DMS79 treated with DMSO at 0.1 percent for 48 hours (cell line): ENCODE results near the gene UBE2E3.

Source experiments
- DNase-seq: peaks from one replicate; lab custom pipeline; 2025; lab: John Stamatoyannopoulos, UW

UBE2E3 gene

GRCh38 chr2:180978903-180979748 is 1.3 kb upstream of the UBE2E3 start:
- DNase-seq: no peak

DNA sequence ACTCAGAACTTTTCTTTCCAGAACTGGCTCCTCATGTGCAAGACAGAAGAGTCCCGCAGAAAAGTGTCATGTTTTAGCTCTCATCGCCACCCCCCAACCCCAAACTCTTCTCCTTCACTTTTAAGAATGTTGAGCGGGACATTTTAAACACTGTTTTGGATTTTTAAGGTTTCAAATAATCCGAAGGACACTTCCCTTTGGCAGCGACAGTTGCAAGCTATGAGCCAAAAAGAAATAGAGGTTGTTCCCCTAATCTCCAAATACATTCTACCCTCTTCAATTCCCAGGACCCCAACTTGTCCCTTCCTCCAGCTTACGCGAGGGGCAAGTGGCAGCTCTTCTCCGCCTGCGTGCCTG is 678 bp upstream of the UBE2E3 start:
- DNase-seq: no peak

DNA sequence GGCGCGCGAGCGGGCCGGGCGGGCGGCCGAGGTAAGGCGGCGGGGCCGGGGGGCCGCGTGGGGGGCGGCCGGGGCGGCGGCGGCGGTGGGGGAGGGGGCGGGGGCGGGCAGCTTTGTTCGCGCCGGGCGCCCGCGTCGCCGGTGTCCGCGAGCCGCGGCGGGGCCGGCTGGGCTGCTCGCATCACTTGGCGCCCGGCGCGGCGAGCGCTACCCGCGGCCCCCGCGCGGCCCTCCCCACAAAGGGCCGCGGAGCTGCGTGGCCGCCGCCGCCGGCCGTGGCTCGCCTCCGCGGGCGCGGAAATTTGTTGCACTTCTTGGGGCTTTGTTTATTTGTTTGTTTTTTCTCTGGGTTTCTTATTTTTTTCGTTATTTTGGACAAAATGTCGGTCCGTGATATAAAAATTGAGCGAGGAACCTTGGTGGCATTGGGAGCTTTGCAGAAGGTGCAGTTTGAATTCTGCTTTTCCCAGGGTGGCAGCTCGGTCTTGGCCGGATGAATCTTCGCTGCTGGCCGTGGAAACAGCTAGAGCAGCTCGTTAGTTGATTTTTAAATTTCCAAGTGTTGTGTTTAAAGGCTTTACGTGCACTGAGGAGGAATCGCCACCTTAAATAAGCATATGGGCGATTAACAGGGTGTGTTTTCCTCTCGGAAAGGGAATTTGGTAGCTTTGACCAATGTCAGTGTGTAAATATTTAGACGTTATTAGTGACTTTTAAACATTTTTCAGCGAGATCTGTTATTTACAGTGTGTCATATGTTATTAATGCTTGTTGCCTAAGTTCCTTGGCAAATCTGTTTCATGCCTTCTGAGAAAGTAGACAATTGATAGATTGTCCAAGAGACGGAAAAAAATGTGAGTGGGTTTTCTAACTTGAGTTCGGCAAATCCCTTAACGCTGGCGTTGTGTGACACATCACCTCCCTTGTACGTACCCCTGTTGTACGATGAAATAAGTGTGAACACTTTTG is 822 bp downstream of the UBE2E3 start:
- DNase-seq: peak; percentile 40

- DNase-seq: peak; percentile 86
These were observed 3.2 kb downstream of the UBE2E3 start for GRCh38 chr2:180983468-180984242.

GRCh38 chr2:180985771-180986395 is 5.5 kb downstream of the UBE2E3 start:
- peak; percentile 29 for DNase-seq

GRCh38 chr2:180987146-180987545 is 6.7 kb downstream of the UBE2E3 start:
- no peak for DNase-seq

DNA sequence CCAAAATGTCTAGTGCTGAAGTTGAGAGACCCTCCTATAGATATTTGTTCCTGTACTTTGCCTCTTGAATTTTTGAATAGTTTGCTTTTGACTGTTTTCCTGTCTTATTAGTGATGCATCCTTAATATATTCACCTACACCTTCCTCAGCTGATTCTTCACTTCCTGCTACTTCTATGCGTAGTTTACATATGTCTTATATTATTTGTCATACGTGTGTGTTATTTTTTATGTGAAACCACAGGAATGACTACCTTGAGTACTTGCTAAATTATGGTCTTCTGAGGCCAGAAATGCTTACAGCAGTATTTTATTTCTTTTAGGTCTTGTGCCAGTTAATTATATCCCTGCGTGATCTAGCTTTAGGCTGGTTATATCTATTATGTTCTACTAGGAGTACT is 9.9 kb downstream of the UBE2E3 start:
- no peak for DNase-seq

DNA sequence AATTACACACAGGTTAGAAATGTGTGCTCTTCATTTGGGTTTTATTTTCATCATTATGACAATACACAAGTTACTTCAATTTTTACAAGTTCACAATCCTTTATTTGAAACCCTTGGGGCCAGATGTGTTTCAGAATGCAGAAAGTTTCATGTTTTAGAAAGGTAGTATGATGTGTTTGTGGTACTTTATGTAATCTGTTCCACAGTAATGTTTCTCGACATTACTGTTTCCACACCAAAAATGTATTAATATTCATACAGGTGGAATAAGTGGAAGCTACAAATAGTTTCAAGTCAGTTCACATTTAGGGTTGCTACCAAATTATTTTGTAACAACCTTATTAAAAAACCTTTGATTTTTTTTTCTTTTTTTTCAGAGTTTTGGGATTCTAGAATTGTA is 10.4 kb downstream of the UBE2E3 start:
- DNase-seq: no peak

DNA sequence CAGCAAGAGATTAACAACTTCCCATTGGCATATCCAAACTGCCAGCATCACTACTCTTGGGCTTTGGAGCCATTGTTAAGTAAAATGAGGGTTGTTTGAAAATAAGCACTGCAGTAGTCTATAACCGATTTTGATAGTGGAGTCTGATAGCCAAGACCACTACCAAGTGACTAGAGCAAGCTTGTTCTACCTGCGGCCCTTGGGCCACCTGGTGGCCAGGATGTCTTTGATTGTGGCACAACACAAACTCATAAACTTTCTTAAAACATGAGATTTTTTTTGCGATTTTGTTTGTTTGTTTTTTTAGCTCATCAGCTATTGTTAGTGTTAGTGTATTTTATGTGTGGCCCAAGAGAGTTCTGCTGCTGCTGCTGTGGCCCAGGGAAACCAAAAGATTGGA is 11.0 kb downstream of the UBE2E3 start:
- DNase-seq: no peak

GRCh38 chr2:180991820-180992219 is 11.4 kb downstream of the UBE2E3 start:
- no peak for DNase-seq

- no peak for DNase-seq
These were observed 12.6 kb downstream of the UBE2E3 start for GRCh38 chr2:180992994-180993393.

DNA sequence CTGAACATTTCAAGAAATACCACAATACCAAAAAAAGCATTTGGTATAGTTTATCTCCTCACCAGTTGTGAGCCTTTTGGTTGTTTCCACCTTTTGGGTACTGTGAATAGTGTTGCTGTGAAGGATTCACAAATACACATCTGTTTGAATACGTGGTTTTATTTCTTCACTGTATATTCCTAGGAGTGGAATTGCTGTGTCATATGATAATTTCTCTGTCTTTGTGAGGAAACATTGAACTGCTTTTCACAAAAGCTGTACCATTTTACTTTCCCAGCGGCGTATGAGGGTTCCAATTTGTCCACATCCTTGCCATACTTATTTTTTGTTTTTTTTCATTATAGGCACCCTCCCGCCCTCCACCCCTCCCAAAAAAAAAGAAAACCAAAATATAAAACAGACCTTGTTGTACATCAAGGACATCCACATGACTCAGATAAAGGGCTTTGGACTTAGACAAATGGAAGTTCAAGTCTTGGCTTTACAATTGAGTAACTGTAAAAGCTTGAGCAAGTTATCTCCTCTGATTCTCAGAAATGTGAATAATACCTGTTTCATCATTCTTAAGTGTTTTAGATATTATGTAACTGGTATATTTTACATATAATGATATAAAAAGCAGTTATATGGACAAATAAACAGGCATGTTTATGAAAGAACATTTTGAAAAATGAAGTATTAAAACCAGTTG is 19.0 kb downstream of the UBE2E3 start:
- no peak for DNase-seq

DNA sequence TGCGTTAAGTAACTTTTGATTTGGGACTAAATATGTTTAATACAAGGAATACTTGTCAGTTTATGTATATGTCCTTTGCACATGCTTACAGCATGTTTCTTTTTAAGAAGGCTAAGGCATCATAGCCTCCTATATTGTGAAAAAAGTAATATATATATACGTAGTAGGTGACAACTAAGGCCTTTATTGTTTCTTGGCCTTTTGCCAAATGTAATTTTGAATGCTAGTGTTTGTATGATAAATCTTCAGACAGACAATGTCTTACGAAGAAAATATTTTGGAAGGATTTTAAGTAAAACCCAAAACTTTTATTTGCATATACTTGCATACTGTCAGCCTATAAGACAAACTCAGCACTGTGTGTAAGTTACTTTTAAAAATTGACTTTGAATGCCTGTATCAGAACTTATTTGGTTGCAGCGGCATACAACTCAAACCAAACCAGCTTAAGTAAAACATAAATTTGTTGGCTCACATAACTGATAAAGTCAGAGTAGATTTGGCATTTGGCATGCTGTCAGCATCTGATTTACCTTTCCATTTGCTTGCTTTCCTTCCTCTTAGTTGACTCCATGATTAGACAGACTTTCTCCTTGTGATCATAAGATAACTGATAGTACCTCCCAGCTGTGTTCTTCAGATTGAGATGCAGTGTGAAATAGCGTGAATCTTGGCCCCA is 24.4 kb downstream of the UBE2E3 start:
- no peak for DNase-seq

GRCh38 chr2:181005326-181005655 is 24.9 kb downstream of the UBE2E3 start:
- DNase-seq: no peak

GRCh38 chr2:181005809-181006208 is 25.4 kb downstream of the UBE2E3 start:
- DNase-seq: no peak

- DNase-seq: no peak
These were observed 26.9 kb downstream of the UBE2E3 start for GRCh38 chr2:181007086-181007837.

GRCh38 chr2:181008407-181008806 is 28.0 kb downstream of the UBE2E3 start:
- no peak for DNase-seq

GRCh38 chr2:181021199-181021789 is 40.9 kb downstream of the UBE2E3 start:
- DNase-seq: no peak

- DNase-seq: no peak
These were observed 42.2 kb downstream of the UBE2E3 start for GRCh38 chr2:181022652-181023051.

GRCh38 chr2:181025004-181025403 is 44.6 kb downstream of the UBE2E3 start:
- peak; percentile 96 for DNase-seq
